SH-SY5Y (cell line): ENCODE data around the gene ERGIC1.

Experiments
- GATA2 ChIP-seq: IDR thresholded peaks from 2 replicates; pipeline ENCODE4 v1.6.1; 2011; ENCODE audit warnings: mild to moderate bottlenecking, low read depth, low read length
- GATA3 ChIP-seq: IDR thresholded peaks from 2 replicates; pipeline ENCODE4 v1.6.1; 2011; ENCODE audit warnings: low read depth, mild to moderate bottlenecking, low read length, moderate library complexity

Gene ERGIC1

DNA sequence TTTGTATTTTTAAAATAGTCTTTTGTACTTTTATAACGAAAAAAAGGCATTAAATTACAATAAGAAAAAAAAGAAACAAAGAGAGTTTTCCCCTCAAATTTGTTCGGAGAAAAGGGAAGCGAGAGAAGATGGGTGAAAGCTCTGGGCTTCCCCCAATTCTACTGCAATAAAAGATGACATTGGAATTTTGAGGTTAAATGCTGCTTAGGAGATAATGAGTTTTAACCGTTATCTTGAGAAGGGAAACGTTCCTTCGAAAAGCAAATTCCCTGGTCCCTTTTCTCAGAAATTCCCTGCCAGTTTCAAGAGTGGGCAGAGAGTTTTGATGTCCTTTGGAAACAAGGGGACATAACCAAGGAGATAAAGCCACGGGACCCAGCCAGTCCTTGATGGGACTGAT is 18.4 kb upstream of the ERGIC1 start:
- no peak for TF ChIP-seq GATA3
- no peak for TF ChIP-seq GATA2

DNA sequence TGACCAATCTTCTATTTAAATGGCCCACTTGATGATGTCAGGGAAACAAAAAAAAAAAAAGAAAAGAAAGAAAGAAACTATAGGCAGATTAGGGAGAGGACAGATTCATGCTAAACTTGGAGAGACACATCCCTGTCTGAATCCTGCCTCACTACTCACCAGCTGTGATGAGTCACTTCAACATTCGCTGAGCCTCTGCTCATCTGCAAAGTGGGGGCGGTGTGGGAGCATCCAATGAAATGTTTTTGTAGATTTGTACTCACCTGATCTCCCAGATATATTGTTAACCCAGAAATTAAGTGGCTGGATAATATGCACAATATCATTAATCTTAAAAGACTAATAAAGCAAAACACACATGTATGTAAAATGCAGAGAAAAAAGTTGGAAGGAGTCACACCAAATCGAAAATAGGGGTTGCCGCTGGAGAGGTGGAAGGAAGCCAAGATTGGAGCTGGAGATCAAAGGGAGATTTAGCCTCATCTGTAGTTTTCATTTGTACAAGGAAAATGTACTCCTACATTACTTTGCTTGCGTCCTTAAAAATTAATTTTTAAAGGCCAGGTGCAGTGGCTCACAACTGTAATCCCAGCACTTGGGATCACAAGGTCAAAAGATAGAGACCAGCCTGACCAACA is 17.0 kb upstream of the ERGIC1 start:
- no peak for TF ChIP-seq GATA3
- TF ChIP-seq GATA2 = no peak

- TF ChIP-seq GATA3 (no peak), GATA2 (no peak)
Observed at GRCh38 chr5:172817664-172818063, 16.4 kb upstream of the ERGIC1 start.

DNA sequence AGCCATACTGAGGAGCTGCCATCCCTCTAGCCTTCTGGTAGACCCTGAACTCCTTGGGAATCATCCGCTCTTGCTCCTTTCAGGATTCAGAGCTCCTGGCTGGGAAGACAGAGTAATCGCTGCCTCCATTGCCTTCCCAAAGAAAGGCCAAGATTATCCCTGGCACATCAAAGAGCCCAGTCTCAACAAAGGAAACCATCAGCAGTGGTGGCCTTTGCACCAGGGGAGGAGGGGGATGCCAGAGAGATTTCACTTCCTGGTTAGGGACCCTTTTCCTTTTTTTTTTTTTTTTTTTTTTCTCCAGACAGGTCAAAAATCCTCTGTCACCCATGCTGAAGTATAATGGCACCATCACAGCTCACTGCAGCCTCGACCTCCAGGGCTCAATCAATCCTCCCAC is 16.0 kb upstream of the ERGIC1 start:
- TF ChIP-seq GATA2 = no peak
- TF ChIP-seq GATA3 = no peak

GRCh38 chr5:172819569-172819968 is 14.5 kb upstream of the ERGIC1 start:
- TF ChIP-seq GATA2 = no peak
- TF ChIP-seq GATA3 = no peak

- TF ChIP-seq GATA3 (no peak), GATA2 (no peak)
Observed at GRCh38 chr5:172820046-172820767, 13.8 kb upstream of the ERGIC1 start.

DNA sequence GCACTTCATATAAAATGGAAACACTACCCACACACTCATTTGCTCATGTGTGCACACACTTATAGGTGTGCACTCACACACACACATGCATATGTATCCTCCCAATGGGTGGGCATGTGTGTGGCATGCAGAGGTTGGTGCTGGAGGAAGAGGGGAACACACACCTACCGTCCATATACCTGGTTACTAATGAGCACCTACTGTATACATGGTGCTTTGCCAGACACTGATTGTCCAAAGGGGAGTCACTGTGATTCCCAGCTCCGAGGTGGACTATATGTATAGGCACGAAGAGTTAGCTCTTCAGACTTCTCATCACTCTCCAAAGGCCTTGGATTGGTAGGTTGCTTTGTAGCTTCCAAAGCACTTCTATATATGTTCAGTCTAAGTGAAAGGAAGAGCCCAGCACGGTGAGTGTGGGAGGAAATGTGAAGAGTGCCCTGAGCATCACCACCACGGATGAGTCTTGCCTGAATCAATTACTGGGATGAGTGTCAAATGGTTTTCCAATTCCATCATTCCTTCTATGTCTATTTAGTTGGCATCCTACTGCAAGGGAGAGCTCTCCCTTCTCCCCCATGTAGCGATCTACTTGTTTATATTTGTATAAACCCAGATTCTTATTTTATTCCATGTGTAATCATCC is 12.6 kb upstream of the ERGIC1 start:
- TF ChIP-seq GATA3 = no peak
- no peak for TF ChIP-seq GATA2

DNA sequence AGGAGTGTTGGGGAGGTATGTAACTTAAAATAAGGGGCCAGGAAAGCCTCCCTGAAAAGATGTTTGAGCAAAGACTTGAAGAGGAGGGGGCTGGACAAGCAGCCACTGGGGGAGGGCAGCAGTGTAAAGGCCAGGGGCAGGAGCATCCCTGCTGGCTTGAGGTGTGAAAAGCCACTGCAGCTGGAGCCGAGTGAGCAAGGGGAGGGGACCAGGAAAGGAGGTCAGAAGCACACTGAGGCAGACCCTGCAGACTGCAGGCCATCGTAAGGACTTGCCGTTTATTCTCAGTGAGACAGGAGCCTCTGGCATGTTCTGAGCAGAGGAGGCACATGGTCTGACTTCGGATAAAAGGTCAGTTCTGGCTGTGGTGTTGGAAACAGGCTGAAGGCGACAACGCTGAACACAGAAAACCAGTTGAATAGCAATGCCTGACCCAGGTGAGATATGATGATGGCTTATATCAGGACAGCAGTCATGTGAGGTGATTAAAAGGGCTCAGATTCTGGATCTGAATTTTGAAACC is 10.2 kb upstream of the ERGIC1 start:
- no peak for TF ChIP-seq GATA2
- TF ChIP-seq GATA3 = no peak

DNA sequence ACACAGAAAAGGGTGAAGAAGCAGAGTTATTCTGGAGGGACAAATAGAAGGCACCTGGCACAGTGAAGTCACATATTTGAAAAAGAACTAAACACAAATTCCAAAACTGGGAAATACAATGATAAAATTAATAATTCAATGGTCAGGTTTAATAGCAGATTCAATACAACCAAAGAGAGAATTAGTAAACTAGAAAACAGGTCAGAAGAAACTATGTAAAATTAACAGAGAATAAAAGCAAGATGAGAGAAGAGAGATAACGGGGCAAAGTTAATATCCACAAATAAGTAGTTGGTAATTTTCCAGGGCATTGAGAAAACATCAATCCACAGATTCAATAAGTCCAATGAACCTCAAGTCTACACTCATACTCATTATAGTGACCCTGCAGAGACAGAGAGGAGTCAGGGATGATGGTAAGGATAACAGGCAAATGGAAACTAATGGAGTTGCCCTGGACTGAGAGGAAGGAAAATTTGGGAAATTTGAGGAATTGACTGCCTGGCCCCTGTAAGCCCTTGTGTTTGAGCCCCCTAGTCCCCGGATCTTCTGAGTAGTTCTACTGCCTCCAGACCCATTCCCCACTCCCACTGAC is 8.3 kb upstream of the ERGIC1 start:
- TF ChIP-seq GATA2 (no peak), GATA3 (no peak)

DNA sequence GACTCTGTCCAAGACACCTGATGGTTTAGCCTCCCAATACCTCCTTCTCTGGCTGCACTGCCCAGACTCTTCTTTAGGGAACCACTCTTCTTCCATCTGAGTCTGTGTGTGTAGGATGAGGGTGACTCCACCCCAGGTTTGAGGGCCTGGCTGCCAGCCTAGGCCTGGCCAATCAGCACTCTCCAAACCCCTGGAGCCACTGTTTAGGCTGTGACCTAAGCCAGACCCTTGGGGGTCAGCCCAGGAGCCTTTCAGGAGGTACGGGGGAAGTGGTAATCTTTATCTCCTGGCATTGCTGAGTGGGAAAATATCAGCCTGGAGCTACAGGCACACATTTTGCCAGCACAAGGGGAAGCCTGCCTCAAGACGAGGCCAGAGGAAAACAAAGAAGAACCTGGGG is 6.2 kb upstream of the ERGIC1 start:
- TF ChIP-seq GATA3 = no peak
- TF ChIP-seq GATA2 = no peak

DNA sequence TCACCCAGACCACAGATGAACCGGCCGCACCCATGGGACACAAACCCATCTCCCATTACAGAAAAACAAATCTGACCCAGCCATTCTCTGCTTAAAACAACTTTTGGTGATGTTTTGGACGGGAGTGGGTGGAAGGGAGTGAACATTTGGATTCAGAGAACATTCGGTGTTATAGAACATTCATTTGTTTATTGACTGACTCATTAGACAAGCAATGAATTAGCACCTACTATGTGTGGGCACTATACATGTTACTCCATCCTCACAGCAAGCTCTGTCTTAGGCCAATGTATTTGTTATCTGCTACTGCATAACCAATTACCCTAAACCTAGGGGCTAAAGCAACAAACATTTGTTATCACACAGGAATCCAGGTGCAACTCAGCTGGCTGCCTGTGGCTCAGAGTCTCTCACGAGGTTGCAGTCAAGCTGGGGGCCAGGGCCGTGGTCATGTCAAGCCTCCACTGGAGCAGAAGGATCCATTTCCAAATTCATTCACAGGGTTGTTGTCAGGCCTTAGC is 5.1 kb upstream of the ERGIC1 start:
- no peak for TF ChIP-seq GATA3
- no peak for TF ChIP-seq GATA2

- TF ChIP-seq GATA3 = no peak
- no peak for TF ChIP-seq GATA2
Observed at GRCh38 chr5:172830275-172830799, 3.7 kb upstream of the ERGIC1 start.

GRCh38 chr5:172830876-172831662 is 3.0 kb upstream of the ERGIC1 start:
- TF ChIP-seq GATA3 (no peak), GATA2 (no peak)
